DND-41 (cell line): ENCODE data around the gene AHNAK.

Source experiments
- ATAC-seq: fragments of 200-7000 bp; cut with Tn5 transposase; 3 replicates; pipeline ENCODE4 v1.9.1; 2021; ENCODE audit warnings: low read depth; ENCODE audit not compliant: insufficient read depth
- DNase-seq: peaks from one replicate; pipeline ENCODE4 v3.0.0-alpha.2; 2020
- H2AFZ ChIP-seq: 2 replicates; pipeline ENCODE4 v1.6.0; 2012; ENCODE audit warnings: low read depth, low read length
- H3K27ac ChIP-seq: 2 replicates; pipeline ENCODE4 v1.5.1; 2012; ENCODE audit warnings: low read length, inconsistent platforms
- H3K27me3 ChIP-seq: fragments of 200-600 bp; sonication (generic); 2 replicates; pipeline ENCODE4 v1.6.0; 2012; ENCODE audit warnings: low read length, mild to moderate bottlenecking, inconsistent platforms; ENCODE audit not compliant: insufficient read depth, poor library complexity
- H3K36me3 ChIP-seq: 2 replicates; pipeline ENCODE4 v1.5.1; 2012; ENCODE audit warnings: low read length, inconsistent platforms; ENCODE audit not compliant: insufficient read depth
- H3K4me1 ChIP-seq: 2 replicates; pipeline ENCODE4 v1.5.1; 2012; ENCODE audit warnings: mild to moderate bottlenecking, low read length; ENCODE audit not compliant: insufficient read depth
- H3K4me2 ChIP-seq: 2 replicates; pipeline ENCODE4 v1.6.0; 2012; ENCODE audit warnings: mild to moderate bottlenecking, moderate library complexity, low read length, inconsistent platforms; ENCODE audit not compliant: insufficient read depth
- H3K4me3 ChIP-seq, 2 experiments: fragments of 200-600 bp in 1 of 2; shearing (Covaris generic) in 1 of 2; 2 replicates each; pipeline ENCODE4 v1.5.1; 2012 to 2016; ENCODE audit warnings: inconsistent platforms in 2 of 2, low read length in 2 of 2, mild to moderate bottlenecking in 2 of 2, low read depth in 1 of 2, moderate library complexity in 1 of 2
- H3K79me2 ChIP-seq: 2 replicates; pipeline ENCODE4 v1.6.0; 2012; ENCODE audit warnings: low read length, inconsistent platforms; ENCODE audit not compliant: insufficient read depth
- H3K9ac ChIP-seq: 2 replicates; pipeline ENCODE4 v1.6.0; 2012; ENCODE audit warnings: low read depth, mild to moderate bottlenecking, inconsistent platforms, low read length, moderate library complexity
- H3K9me3 ChIP-seq: 2 replicates; pipeline ENCODE4 v1.5.1; 2012; ENCODE audit warnings: low read length, moderate library complexity, mild to moderate bottlenecking, inconsistent platforms; ENCODE audit not compliant: insufficient read depth, severe bottlenecking
- H4K20me1 ChIP-seq: 2 replicates; pipeline ENCODE4 v1.6.0; 2012; ENCODE audit warnings: low read length; ENCODE audit not compliant: insufficient read depth
- CTCF ChIP-seq: IDR thresholded peaks from 2 replicates; pipeline ENCODE4 v1.5.1; 2012; ENCODE audit warnings: borderline replicate concordance, low read length, moderate library complexity, mild to moderate bottlenecking; ENCODE audit not compliant: poor library complexity, severe bottlenecking; ENCODE audit errors: extremely low read depth
- EZH2 ChIP-seq: IDR thresholded peaks from 3 replicates; pipeline ENCODE4 v1.6.1; 2012; ENCODE audit warnings: borderline replicate concordance, low read depth, mild to moderate bottlenecking, moderate library complexity, low read length, inconsistent platforms; ENCODE audit not compliant: severe bottlenecking

Gene AHNAK

GRCh38 chr11:62383822-62384221, 162.8 kb downstream of the AHNAK start:
- no peak for ATAC-seq
- no peak for TF ChIP-seq EZH2
- no peak for TF ChIP-seq CTCF
- Histone ChIP-seq H3K79me2 (no peaks in the 10 kb centered on the region), H3K4me2 (no peak overlapping the region), H3K4me1 (peaks cover 3% of the 10 kb centered on the region; the same call in 1 of the 2 replicates), H3K9ac (no peak overlapping the region), H3K4me3 (no peak overlapping the region), H3K27ac (no peak overlapping the region), H3K9me3 (no peaks in the 10 kb centered on the region), H2AFZ (no peak overlapping the region), H3K36me3 (no peaks in the 10 kb centered on the region), H4K20me1 (no peaks in the 10 kb centered on the region), H3K27me3 (peaks cover 10% of the 10 kb centered on the region)
- DNase-seq: no peak
